Measurements from ENCODE around the gene CHD3.
A peak's percentile ranks its signal among the peaks of the same experiment; 100 is the strongest.

The CHD3 gene

GRCh38 chr17:7875804-7876370 lies 12.7 kb upstream of the CHD3 start:
- DNase-seq = no peak

- no peak for DNase-seq
These were observed 10.4 kb upstream of the CHD3 start for GRCh38 chr17:7878234-7878633.

- no peak for DNase-seq
These were observed 8.3 kb upstream of the CHD3 start for GRCh38 chr17:7880076-7880868.

GRCh38 chr17:7881276-7882054 lies 7.1 kb upstream of the CHD3 start:
- peak; percentile 77 for DNase-seq

- DNase-seq = no peak
These were observed 6.5 kb upstream of the CHD3 start for GRCh38 chr17:7882068-7882467.

GRCh38 chr17:7882629-7883028 lies 6.0 kb upstream of the CHD3 start:
- DNase-seq = no peak

GRCh38 chr17:7883781-7884386 lies 4.7 kb upstream of the CHD3 start:
- no peak for DNase-seq

GRCh38 chr17:7884581-7885366 lies 3.8 kb upstream of the CHD3 start:
- DNase-seq = no peak

GRCh38 chr17:7885367-7886226 lies 3.0 kb upstream of the CHD3 start:
- no peak for DNase-seq

GRCh38 chr17:7886227-7887037 lies 2.2 kb upstream of the CHD3 start:
- no peak for DNase-seq

GRCh38 chr17:7887038-7887481 lies 1.5 kb upstream of the CHD3 start:
- DNase-seq = no peak

- peak; percentile 90 for DNase-seq
These were observed 956 bp upstream of the CHD3 start for GRCh38 chr17:7887482-7888183.

- peak; percentile 90 for DNase-seq
These were observed 772 bp downstream of the CHD3 start for GRCh38 chr17:7889166-7889955.

- DNase-seq = no peak
These were observed 4.7 kb downstream of the CHD3 start for GRCh38 chr17:7893187-7893880.

GRCh38 chr17:7894226-7894625 lies 5.6 kb downstream of the CHD3 start:
- DNase-seq = no peak

- no peak for DNase-seq
These were observed 6.3 kb downstream of the CHD3 start for GRCh38 chr17:7894866-7895265.

GRCh38 chr17:7897090-7897489 lies 8.5 kb downstream of the CHD3 start:
- DNase-seq = no peak

- DNase-seq = peak; percentile 17
These were observed 9.2 kb downstream of the CHD3 start for GRCh38 chr17:7897773-7898172.

All from NCI-H446 treated with DMSO at 0.1 percent for 48 hours (cell line).